Jurkat, Clone E6-1 (cell line): Measurements from ENCODE around the gene LIMA1.
"Not testable (repeated sequence)": the region's sequence is repeated elsewhere in the genome, so short reads cannot be mapped to it uniquely, and the experiment has no call there.

Source experiments
- DNase-seq: peaks from one replicate; pipeline ENCODE4 v3.0.0-alpha.2; 2011; ENCODE audit warnings: low read depth, low spot score
- H3K4me3 ChIP-seq: 2 replicates; pipeline ENCODE4 v1.5.1; 2011; ENCODE audit warnings: mild to moderate bottlenecking, low read length, control low read depth, moderate library complexity

Gene LIMA1

GRCh38 chr12:50252977-50253602 lies 30.2 kb downstream of the LIMA1 start:
- no peak for DNase-seq

GRCh38 chr12:50251619-50252252 lies 31.6 kb downstream of the LIMA1 start:
- H3K4me3 ChIP-seq: no peak overlapping the region
- DNase-seq: no peak

More at GRCh38 chr12:50252977-50253602, 30.2 kb downstream of the LIMA1 start:
- no peak overlapping the region for H3K4me3 ChIP-seq

GRCh38 chr12:50249464-50250182 lies 33.7 kb downstream of the LIMA1 start:
- H3K4me3 ChIP-seq: no peak overlapping the region
- no peak for DNase-seq

- DNase-seq: no peak
- no peak overlapping the region for H3K4me3 ChIP-seq
Measured at GRCh38 chr12:50248883-50249282, 34.4 kb downstream of the LIMA1 start.

GRCh38 chr12:50248411-50248810 lies 34.9 kb downstream of the LIMA1 start:
- no peak overlapping the region for H3K4me3 ChIP-seq
- no peak for DNase-seq

- not testable (repeated sequence) for H3K4me3 ChIP-seq, DNase-seq
Measured at GRCh38 chr12:50247665-50248064, 35.7 kb downstream of the LIMA1 start.

GRCh38 chr12:50246873-50247612 lies 36.3 kb downstream of the LIMA1 start:
- no peak for DNase-seq
- no peak overlapping the region for H3K4me3 ChIP-seq

GRCh38 chr12:50246197-50246865 lies 37.0 kb downstream of the LIMA1 start:
- no peak for DNase-seq

GRCh38 chr12:50243507-50243906 lies 39.8 kb downstream of the LIMA1 start:
- no peak overlapping the region for H3K4me3 ChIP-seq
- no peak for DNase-seq

More at GRCh38 chr12:50246197-50246865, 37.0 kb downstream of the LIMA1 start:
- H3K4me3 ChIP-seq: no peak overlapping the region

- DNase-seq: no peak
- H3K4me3 ChIP-seq: no peak overlapping the region
Measured at GRCh38 chr12:50242751-50243191, 40.5 kb downstream of the LIMA1 start.

GRCh38 chr12:50241178-50241577 lies 42.1 kb downstream of the LIMA1 start:
- no peak for DNase-seq
- H3K4me3 ChIP-seq: no peak overlapping the region

GRCh38 chr12:50240792-50241114 lies 42.6 kb downstream of the LIMA1 start:
- no peak for DNase-seq
- H3K4me3 ChIP-seq: no peak overlapping the region

- no peak for DNase-seq
- H3K4me3 ChIP-seq: no peak overlapping the region
Measured at GRCh38 chr12:50240096-50240791, 43.1 kb downstream of the LIMA1 start.

GRCh38 chr12:50239355-50239891 lies 43.9 kb downstream of the LIMA1 start:
- DNase-seq: no peak
- H3K4me3 ChIP-seq: no peak overlapping the region

GRCh38 chr12:50234347-50234746 lies 49.0 kb downstream of the LIMA1 start:
- no peak overlapping the region for H3K4me3 ChIP-seq
- no peak for DNase-seq

- no peak overlapping the region for H3K4me3 ChIP-seq
- DNase-seq: no peak
Measured at GRCh38 chr12:50232771-50233209, 50.5 kb downstream of the LIMA1 start.

- H3K4me3 ChIP-seq: no peak overlapping the region
- DNase-seq: no peak
Measured at GRCh38 chr12:50232206-50232605, 51.1 kb downstream of the LIMA1 start.

- no peak overlapping the region for H3K4me3 ChIP-seq
- DNase-seq: no peak
Measured at GRCh38 chr12:50231346-50231745, 52.0 kb downstream of the LIMA1 start.
